Lower leg skin (tissue), 4 donors: ENCODE results near the gene STK24. TPM values are rescaled to one million over a fixed set of nuclear protein-coding genes. Genes with fewer than 3 reads are reported as not detected.

Source experiments
- DNase-seq, 2 donors: peaks; one replicate each; pipeline ENCODE4 v3.0.0-alpha.2; 2019; ENCODE audit warnings: low spot score in 2 of 2
- H3K4me3 ChIP-seq: fragments of 200-600 bp; sonication (generic); 2 replicates; pipeline ENCODE4 v1.5.1; 2017; ENCODE audit warnings: mild to moderate bottlenecking, low read depth; ENCODE audit not compliant: poor library complexity, severe bottlenecking
- POLR2A ChIP-seq, 2 donors: fragments of 450-650 bp; IDR thresholded peaks; one replicate each; pipeline ENCODE4 v1.6.1; 2016 to 2017; ENCODE audit warnings: antibody characterized with exemption in 2 of 2, mild to moderate bottlenecking in 1 of 2, moderate library complexity in 1 of 2
- WGBS, 2 donors: methylation state at CpG; one replicate each; pipeline ENCODE4 v1.1.5; 2018; 5-methylcytosine and 5-hydroxymethylcytosine counted together
- intact Hi-C: fragments of 100-400 bp; cut with DNase I; formaldehyde crosslinking; loops from one replicate; pipeline ENCODE4 v1.15.0; 2023; ENCODE audit warnings: low total_unique reads
- total RNA-seq, 4 donors: library from RNA; depleted of rRNA; stranded (reverse); fragments of >200 nt; gene quantifications; one replicate each; pipeline ENCODE4 v1.1.0, GENCODE V29; 2016
- TF ChIP-seq, protein P1 (sequence below), 3 donors: fragments of 450-650 bp; IDR thresholded peaks; one replicate each; pipeline ENCODE4 v1.5.1; 2016; ENCODE audit warnings: antibody characterized with exemption in 3 of 3, mild to moderate bottlenecking in 3 of 3, moderate library complexity in 2 of 3

Gene STK24
- total RNA-seq, 4 donors from 2014 or later, result 212 to 281 (median 266) TPM

- no peak for DNase-seq
- H3K4me3 ChIP-seq, result no peak overlapping the region
- 77 to 78% methylated on average over 16 of the region's 16 CpGs for WGBS, 2 donors
- intact Hi-C loops, result no loop called here
- TF ChIP-seq POLR2A (IDR thresholded peaks at IDR 0.05), result no peak
- TF ChIP-seq, protein P1, sequence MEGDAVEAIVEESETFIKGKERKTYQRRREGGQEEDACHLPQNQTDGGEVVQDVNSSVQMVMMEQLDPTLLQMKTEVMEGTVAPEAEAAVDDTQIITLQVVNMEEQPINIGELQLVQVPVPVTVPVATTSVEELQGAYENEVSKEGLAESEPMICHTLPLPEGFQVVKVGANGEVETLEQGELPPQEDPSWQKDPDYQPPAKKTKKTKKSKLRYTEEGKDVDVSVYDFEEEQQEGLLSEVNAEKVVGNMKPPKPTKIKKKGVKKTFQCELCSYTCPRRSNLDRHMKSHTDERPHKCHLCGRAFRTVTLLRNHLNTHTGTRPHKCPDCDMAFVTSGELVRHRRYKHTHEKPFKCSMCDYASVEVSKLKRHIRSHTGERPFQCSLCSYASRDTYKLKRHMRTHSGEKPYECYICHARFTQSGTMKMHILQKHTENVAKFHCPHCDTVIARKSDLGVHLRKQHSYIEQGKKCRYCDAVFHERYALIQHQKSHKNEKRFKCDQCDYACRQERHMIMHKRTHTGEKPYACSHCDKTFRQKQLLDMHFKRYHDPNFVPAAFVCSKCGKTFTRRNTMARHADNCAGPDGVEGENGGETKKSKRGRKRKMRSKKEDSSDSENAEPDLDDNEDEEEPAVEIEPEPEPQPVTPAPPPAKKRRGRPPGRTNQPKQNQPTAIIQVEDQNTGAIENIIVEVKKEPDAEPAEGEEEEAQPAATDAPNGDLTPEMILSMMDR (IDR thresholded peaks at IDR 0.05), result no peak
Measured at GRCh38 chr13:98506728-98507230, 70.1 kb downstream of the STK24 start.

- TF ChIP-seq, protein P1 (IDR thresholded peaks at IDR 0.05), result no peak
- TF ChIP-seq POLR2A (IDR thresholded peaks at IDR 0.05), result no peak
- no peak for DNase-seq
- intact Hi-C loops, result no loop called here
- no peak overlapping the region for H3K4me3 ChIP-seq
- WGBS, 2 donors, result 83 to 87% methylated on average over 12 of the region's 12 CpGs
Measured at GRCh38 chr13:98506322-98506721, 70.6 kb downstream of the STK24 start.

GRCh38 chr13:98505217-98505616 lies 71.7 kb downstream of the STK24 start:
- TF ChIP-seq, protein P1 (IDR thresholded peaks at IDR 0.05), result no peak
- TF ChIP-seq POLR2A (IDR thresholded peaks at IDR 0.05), result no peak
- 79 to 83% methylated on average over 2 of the region's 2 CpGs for WGBS, 2 donors
- DNase-seq, result no peak
- no peak overlapping the region for H3K4me3 ChIP-seq
- intact Hi-C loops, result no loop called here

- H3K4me3 ChIP-seq, result no peak overlapping the region
- 78 to 88% methylated on average over 12 of the region's 12 CpGs for WGBS, 2 donors
- no peak for DNase-seq
- TF ChIP-seq, protein P1 (IDR thresholded peaks at IDR 0.05), result no peak
- no peak for TF ChIP-seq POLR2A (IDR thresholded peaks at IDR 0.05)
- intact Hi-C loops, result no loop called here
Measured at GRCh38 chr13:98504371-98504963, 72.4 kb downstream of the STK24 start.

DNA sequence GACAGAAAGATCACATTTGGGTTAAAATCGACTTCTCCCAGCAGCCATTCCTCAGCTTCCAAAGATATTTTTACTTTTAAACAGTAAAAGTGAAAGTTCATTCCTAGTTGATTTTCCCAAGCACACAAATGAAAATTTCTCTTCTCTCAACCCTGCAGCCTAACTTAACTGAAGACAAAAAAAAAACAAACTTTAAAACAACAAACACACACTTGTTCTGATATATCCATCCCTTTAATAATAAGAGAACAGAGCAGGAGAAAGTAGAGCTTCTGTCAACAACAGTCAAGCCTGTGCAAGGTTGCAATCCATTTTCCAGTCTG lies 72.9 kb downstream of the STK24 start:
- no peak overlapping the region for H3K4me3 ChIP-seq
- 58 to 67% methylated on average over 1 of the region's 1 CpG for WGBS, 2 donors
- intact Hi-C loops, result no loop called here
- DNase-seq, result no peak
- TF ChIP-seq, protein P1 (IDR thresholded peaks at IDR 0.05), result no peak
- TF ChIP-seq POLR2A (IDR thresholded peaks at IDR 0.05), result no peak
